Measurements from ENCODE around the gene ERMAP. TPM values are rescaled to one million over a fixed set of nuclear protein-coding genes. Genes with fewer than 3 reads are reported as not detected.

Gene ERMAP, protein sequence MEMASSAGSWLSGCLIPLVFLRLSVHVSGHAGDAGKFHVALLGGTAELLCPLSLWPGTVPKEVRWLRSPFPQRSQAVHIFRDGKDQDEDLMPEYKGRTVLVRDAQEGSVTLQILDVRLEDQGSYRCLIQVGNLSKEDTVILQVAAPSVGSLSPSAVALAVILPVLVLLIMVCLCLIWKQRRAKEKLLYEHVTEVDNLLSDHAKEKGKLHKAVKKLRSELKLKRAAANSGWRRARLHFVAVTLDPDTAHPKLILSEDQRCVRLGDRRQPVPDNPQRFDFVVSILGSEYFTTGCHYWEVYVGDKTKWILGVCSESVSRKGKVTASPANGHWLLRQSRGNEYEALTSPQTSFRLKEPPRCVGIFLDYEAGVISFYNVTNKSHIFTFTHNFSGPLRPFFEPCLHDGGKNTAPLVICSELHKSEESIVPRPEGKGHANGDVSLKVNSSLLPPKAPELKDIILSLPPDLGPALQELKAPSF
- total RNA-seq: 1 to 10 TPM; 3.1 TPM

DNA sequence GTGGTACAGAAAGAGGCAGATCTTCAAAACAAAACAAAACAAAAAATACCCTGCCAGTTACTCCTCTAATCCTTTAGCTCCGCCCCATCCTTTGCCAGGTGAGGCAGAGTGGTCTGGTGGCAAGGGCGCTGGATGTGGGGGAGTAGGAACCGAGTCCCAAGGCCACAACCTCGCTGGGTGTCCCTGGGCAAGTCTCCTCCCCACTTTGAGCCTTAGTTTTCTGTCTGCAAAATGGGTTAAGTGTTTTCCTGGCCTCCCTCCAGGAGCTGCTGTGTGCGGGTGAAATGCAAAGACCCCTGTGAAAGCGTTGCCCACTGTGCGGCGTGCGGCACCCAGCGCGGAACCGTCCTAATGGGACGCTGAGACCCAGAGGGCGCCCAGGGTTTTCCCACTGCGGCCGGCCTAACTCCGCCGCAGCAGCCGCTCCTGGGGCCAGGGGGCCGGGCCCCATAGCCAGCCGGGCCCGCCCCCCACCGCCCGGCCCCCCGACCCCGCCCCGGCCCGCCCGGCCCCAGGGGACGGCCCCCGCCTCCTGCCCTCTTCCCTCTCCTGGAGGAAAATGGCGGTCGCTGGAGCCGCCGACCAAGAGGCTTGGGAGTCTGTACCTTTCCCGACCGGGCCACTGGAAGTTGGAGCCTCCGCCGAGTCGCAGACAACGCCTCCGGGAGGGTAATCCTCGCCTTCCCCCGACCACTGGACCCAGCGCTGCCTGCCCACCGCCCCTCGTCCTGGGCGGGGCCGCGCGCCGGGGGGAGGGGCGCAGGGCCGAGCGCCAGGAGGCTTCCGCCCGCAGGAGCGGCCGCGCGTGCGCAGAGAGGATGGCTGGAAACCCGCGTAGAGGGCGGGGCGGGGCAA lies at the start of gene ERMAP, which contains the start of gene SVBP:
Gene ERMAP (plus strand): TSS at position 538 of the 855 bp plus-strand sequence. CDS start 13,327 bp downstream, outside the sequence.
Gene SVBP (minus strand): TSS at position 813 of the 855 bp plus-strand sequence. CDS start 853 bp downstream, outside the sequence.
- H3K27ac Mint-ChIP-seq: peak within 1 kb of the TSS; percentile 77
- DNase-seq: peak; percentile 95
- no peaks in the 10 kb centered on the region for H3K9me3 Mint-ChIP-seq
- intact Hi-C loops (cut with micrococcal nuclease): loop anchor here (1.0 to 5.0 kb wide), 8 partner anchors 29 to 480 kb away; partner anchors contain the start of genes C1orf50, CCDC30, CFAP57 and EBNA1BP2
- peaks cover 4% of the 10 kb centered on the region for H3K36me3 Mint-ChIP-seq (ENCODE audit: low read depth)
- H3K4me1 Mint-ChIP-seq (ENCODE audit: low read depth): peaks cover 17% of the 10 kb centered on the region
- CTCF ChIA-PET: interaction anchor here (1.0 to 1.7 kb wide), 4 partner anchors 30 to 106 kb away, joined by 3 to 5 read pairs (median 3); partner anchors contain the start of genes C1orf50, P3H1 and ZNF691
- peak within 1 kb of the TSS; percentile 76 for H3K4me3 Mint-ChIP-seq
- H3K27me3 Mint-ChIP-seq (ENCODE audit: low read depth): no peaks in the 10 kb centered on the region

DNA sequence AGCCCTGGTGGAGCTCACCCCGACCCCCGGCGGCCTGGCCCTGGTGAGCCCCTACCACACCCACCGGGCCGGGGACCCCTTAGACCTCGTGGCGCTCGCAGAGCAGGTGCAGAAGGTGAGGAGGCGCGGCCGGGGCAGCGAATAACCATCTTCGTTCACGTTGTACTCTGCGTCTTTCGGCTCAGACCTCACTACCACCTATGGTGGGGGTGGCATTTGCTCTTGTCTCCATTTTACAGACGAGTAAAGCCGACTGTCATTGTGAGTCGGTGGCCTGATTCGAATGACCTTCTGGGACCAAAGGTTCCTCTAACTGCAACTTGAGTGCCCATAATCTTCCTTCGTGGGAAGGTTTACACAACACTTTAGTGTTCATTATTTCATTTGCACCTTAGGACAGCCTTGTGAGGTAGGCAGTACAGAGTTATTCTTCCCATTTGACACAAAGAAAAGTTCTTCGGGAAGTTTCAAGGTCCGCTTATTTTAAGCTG lies 49.4 kb upstream of the ERMAP start:
- no peaks in the 10 kb centered on the region for H3K27me3 Mint-ChIP-seq (ENCODE audit: low read depth)
- DNase-seq: no peak
- H3K4me3 Mint-ChIP-seq: no peak overlapping the region
- peaks cover 12% of the 10 kb centered on the region for H3K36me3 Mint-ChIP-seq (ENCODE audit: low read depth)
- CTCF ChIA-PET: interaction anchor here (0.6 to 4.3 kb wide), 5 partner anchors 10 to 436 kb away, joined by 3 to 23 read pairs (median 7); no protein-coding TSS in a partner anchor
- peaks cover 37% of the 10 kb centered on the region for H3K4me1 Mint-ChIP-seq (ENCODE audit: low read depth)
- H3K27ac Mint-ChIP-seq: peak overlapping the region; percentile 70
- intact Hi-C loops (cut with micrococcal nuclease): loop anchor here (1.0 to 5.0 kb wide), 8 partner anchors 50 to 591 kb away; partner anchors contain the start of genes CDC20, CFAP57, EBNA1BP2 and ERMAP
- H3K9me3 Mint-ChIP-seq: no peaks in the 10 kb centered on the region

DNA sequence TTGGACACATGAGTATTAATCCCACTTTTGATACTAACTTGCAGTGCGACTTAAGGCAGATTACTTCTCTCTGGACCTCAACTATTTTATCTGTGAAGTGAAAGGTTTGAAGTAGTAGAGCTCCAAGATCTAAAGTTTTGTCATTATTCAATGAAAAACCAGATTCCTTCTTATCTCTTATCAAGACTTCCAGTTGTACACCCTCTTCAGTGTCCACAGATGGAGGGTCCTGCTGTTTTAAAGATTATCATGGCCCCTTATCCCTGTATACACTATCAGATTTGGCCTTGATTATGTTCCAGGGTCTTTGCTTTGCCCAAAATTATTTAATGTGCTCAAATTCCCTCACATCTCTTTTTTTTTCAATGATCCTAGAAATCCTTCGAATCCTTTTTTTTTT lies 48.8 kb upstream of the ERMAP start:
- DNase-seq: no peak
- CTCF ChIA-PET: interaction anchor here (0.6 to 4.3 kb wide), 5 partner anchors 10 to 437 kb away, joined by 3 to 23 read pairs (median 7); no protein-coding TSS in a partner anchor
- Mint-ChIP-seq H3K36me3 (ENCODE audit: low read depth) (peaks cover 16% of the 10 kb centered on the region), H3K27ac (no peak overlapping the region), H3K4me3 (no peak overlapping the region), H3K4me1 (ENCODE audit: low read depth) (peaks cover 40% of the 10 kb centered on the region), H3K9me3 (no peaks in the 10 kb centered on the region), H3K27me3 (ENCODE audit: low read depth) (no peaks in the 10 kb centered on the region)
- intact Hi-C loops (cut with micrococcal nuclease): loop anchor here (5.0 kb wide), 1 partner anchor 404 kb away; the partner anchor contains the start of genes CFAP57 and EBNA1BP2

DNA sequence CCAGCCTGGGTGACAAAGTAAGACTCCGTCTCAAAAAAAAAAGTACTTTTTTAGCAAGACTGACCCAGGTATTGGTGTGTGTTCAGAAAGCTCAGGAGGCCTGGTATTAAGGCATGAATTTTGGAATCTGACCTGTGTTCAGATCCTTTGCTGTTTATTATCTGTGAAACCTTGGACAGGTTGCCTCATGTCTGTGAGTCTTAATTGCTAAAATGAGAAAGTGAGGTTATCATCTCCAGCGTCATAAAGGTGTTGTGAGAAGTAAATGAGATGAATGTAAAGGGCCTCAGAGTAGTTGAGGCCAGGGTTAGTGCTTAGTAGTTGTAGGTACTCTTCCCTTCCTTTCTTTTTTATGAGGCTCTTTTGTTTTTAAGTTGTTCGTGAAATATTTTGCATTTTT lies 47.1 kb upstream of the ERMAP start:
- Mint-ChIP-seq H3K4me1 (ENCODE audit: low read depth) (peaks cover 39% of the 10 kb centered on the region), H3K27ac (no peak overlapping the region), H3K27me3 (ENCODE audit: low read depth) (no peaks in the 10 kb centered on the region), H3K9me3 (no peaks in the 10 kb centered on the region), H3K4me3 (no peak overlapping the region), H3K36me3 (ENCODE audit: low read depth) (peaks cover 19% of the 10 kb centered on the region)
- intact Hi-C loops (cut with micrococcal nuclease): loop anchor here (5.0 kb wide), 1 partner anchor 402 kb away; the partner anchor contains the start of genes CFAP57 and EBNA1BP2
- DNase-seq: no peak
- CTCF ChIA-PET: interaction anchor here (0.6 to 1.0 kb wide), 3 partner anchors 77 to 757 kb away, joined by 3 to 4 read pairs (median 3); partner anchors contain the start of gene ZNF691

DNA sequence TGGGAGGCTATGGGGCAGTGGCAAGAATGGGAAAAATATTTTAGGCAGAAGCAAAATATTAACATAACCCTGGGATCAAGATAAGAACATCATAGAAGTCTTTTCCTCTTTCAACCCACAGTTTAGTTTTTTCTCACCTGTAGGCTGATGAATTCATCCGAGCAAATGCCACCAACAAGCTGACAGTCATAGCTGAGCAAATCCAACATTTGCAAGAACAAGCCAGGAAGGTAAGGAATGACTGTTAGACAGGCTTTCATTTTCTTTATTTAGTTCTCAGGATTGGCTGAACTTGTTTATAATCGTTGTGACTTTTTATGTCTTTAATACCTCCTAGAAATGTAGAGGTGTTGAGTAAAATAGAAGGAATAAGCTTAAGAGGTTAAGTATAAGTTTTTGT lies 43.5 kb upstream of the ERMAP start:
- Mint-ChIP-seq H3K36me3 (ENCODE audit: low read depth) (peaks cover 45% of the 10 kb centered on the region), H3K4me1 (ENCODE audit: low read depth) (peaks cover 33% of the 10 kb centered on the region), H3K9me3 (no peaks in the 10 kb centered on the region), H3K4me3 (no peak overlapping the region), H3K27me3 (ENCODE audit: low read depth) (no peaks in the 10 kb centered on the region), H3K27ac (peak overlapping the region; percentile 39)
- intact Hi-C loops (cut with micrococcal nuclease): no loop called here
- DNase-seq: no peak
- CTCF ChIA-PET: interaction anchor here (1.6 kb wide), 1 partner anchor 300 kb away, joined by 4 read pairs; no protein-coding TSS in a partner anchor

DNA sequence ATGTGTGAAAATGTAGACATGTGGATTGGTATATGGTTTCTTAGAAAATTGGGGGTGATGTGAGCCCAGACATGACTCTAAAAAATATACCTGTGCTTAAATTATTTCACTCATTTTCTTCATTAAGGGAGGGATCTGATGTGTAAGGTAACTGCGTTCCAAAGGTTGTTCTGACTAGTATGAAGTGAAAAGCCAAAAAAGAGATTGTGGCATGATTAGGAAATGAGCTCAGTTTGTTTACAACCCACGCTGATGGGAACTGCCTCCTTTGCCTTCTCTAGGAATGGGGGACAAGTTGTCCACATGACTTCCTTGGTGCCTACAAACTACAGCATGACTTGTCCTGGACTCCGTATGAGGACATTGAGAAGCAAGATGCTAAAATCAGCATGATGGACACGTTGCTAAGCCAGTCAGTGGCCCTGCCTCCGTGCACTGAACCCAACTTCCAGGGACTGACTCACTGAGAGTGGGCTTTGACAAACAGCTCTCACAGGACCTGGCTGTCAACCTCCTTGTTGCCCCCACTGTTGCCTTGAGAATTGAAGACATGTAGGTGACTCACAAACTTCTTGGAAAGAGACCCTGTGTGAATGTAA lies 41.9 kb upstream of the ERMAP start:
- DNase-seq: no peak
- Mint-ChIP-seq H3K27ac (no peak overlapping the region), H3K4me3 (no peak overlapping the region), H3K27me3 (ENCODE audit: low read depth) (no peaks in the 10 kb centered on the region), H3K36me3 (ENCODE audit: low read depth) (peaks cover 35% of the 10 kb centered on the region), H3K4me1 (ENCODE audit: low read depth) (peaks cover 19% of the 10 kb centered on the region), H3K9me3 (no peaks in the 10 kb centered on the region)
- intact Hi-C loops (cut with micrococcal nuclease): no loop called here
- CTCF ChIA-PET: interaction anchor here (1.6 kb wide), 1 partner anchor 299 kb away, joined by 4 read pairs; no protein-coding TSS in a partner anchor

DNA sequence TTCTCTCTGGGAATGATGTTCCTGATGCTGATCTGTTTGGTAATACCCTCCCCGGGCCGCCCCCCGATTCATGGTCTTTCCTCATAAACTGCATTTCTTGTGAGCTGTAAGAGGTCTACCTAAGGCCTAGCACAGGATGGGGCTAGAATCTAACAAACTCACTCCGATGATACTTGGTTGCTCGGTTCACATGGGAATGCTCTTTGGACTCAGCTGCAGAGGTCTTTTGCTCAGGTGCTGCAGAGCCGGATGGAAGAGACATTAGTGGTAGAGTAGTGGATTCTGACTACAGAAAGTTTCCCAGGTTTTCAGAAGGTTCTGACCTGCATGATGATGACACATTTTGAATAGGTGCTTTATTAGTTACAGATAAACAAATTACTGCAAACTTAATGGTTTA lies 40.4 kb upstream of the ERMAP start:
- no peak for DNase-seq
- peaks cover 12% of the 10 kb centered on the region for H3K4me1 Mint-ChIP-seq (ENCODE audit: low read depth)
- H3K9me3 Mint-ChIP-seq: no peaks in the 10 kb centered on the region
- no peak overlapping the region for H3K27ac Mint-ChIP-seq
- no peak overlapping the region for H3K4me3 Mint-ChIP-seq
- CTCF ChIA-PET: interaction anchor here (0.7 to 3.9 kb wide), 4 partner anchors 9 to 297 kb away, joined by 3 to 32 read pairs (median 13); partner anchors contain the start of genes C1orf50 and P3H1
- intact Hi-C loops (cut with micrococcal nuclease): no loop called here
- no peaks in the 10 kb centered on the region for H3K27me3 Mint-ChIP-seq (ENCODE audit: low read depth)
- H3K36me3 Mint-ChIP-seq (ENCODE audit: low read depth): peaks cover 40% of the 10 kb centered on the region

DNA sequence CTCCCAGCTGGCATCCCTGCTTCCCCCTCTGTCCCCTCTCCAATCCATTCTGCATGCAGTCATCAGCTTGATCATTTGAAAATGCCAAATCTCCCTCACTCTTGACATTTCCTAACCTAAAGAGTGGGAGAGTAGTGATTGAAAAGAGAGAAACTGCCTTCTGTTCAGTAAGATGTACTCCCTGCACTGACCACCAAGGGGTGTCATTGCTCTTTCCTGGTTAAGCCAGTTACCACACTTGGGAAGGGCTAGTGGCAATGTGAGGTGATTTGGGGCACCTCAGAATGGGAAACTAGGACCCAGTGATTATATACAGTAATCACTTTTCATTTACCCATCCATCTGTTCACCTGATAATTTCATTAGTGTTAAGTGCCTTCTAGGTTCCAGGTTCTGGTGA lies 39.1 kb upstream of the ERMAP start:
- DNase-seq: peak; percentile 61
- Mint-ChIP-seq H3K9me3 (no peaks in the 10 kb centered on the region), H3K4me1 (ENCODE audit: low read depth) (peaks cover 6% of the 10 kb centered on the region), H3K36me3 (ENCODE audit: low read depth) (peaks cover 44% of the 10 kb centered on the region), H3K27ac (no peak overlapping the region), H3K27me3 (ENCODE audit: low read depth) (no peaks in the 10 kb centered on the region), H3K4me3 (no peak overlapping the region)
- CTCF ChIA-PET: interaction anchor here (0.6 to 3.9 kb wide), 13 partner anchors 11 to 296 kb away, joined by 3 to 32 read pairs (median 4); partner anchors contain the start of genes C1orf50, P3H1 and ZNF691
- intact Hi-C loops (cut with micrococcal nuclease): loop anchor here (1.0 kb wide), 2 partner anchors 135 to 295 kb away; no protein-coding TSS in a partner anchor

DNA sequence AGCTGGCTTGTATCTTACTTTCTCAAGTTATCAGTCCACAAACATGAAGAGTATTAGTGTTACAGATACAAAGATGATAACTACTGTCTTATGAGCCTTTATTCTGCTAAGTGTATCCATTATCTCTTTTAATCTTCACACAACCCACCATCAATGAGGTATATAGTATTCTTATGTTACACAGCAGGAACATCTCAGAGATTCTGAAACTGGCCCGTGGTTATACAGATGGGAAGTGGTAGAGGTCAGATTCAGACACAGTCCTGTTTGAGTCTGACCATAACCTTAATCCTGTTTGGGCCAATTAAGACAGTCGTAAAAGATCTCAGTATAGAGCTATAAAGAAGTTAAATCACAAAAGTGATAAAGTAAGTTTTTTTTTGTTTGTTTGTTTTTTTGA lies 37.2 kb upstream of the ERMAP start:
- Mint-ChIP-seq H3K4me1 (ENCODE audit: low read depth) (no peaks in the 10 kb centered on the region), H3K9me3 (no peaks in the 10 kb centered on the region), H3K27ac (no peak overlapping the region), H3K36me3 (ENCODE audit: low read depth) (peaks cover 41% of the 10 kb centered on the region), H3K27me3 (ENCODE audit: low read depth) (no peaks in the 10 kb centered on the region), H3K4me3 (no peak overlapping the region)
- DNase-seq: no peak
- intact Hi-C loops (cut with micrococcal nuclease): no loop called here
- CTCF ChIA-PET: interaction anchor here (0.7 to 3.9 kb wide), 5 partner anchors 13 to 294 kb away, joined by 3 to 23 read pairs (median 5); partner anchors contain the start of genes C1orf50 and P3H1

DNA sequence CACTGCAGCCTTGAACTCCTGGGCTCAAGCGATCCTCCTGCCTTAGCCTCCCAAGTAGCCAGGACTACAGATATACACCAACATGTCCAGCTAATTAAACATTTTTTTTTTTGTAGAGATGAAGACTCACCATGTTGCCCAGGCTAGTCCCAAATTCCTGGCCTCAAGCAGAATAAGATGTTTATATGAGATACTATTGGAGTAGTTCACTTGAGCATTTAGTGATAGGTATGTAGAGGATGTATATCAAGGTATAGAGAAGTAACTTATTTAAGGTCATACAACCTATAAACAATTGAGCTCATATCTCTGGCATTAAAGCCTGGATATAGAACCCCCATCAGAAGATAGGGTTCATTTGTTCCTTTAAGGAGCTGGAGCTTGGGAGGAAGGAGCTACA lies 36.7 kb upstream of the ERMAP start:
- Mint-ChIP-seq H3K27me3 (ENCODE audit: low read depth) (no peaks in the 10 kb centered on the region), H3K4me1 (ENCODE audit: low read depth) (peaks cover under 1% of the 10 kb centered on the region), H3K4me3 (no peak overlapping the region), H3K36me3 (ENCODE audit: low read depth) (peaks cover 37% of the 10 kb centered on the region), H3K27ac (no peak overlapping the region), H3K9me3 (no peaks in the 10 kb centered on the region)
- no peak for DNase-seq
- intact Hi-C loops (cut with micrococcal nuclease): no loop called here
- CTCF ChIA-PET: interaction anchor here (0.6 to 1.6 kb wide), 6 partner anchors 14 to 293 kb away, joined by 3 to 12 read pairs (median 5); partner anchors contain the start of gene P3H1

DNA sequence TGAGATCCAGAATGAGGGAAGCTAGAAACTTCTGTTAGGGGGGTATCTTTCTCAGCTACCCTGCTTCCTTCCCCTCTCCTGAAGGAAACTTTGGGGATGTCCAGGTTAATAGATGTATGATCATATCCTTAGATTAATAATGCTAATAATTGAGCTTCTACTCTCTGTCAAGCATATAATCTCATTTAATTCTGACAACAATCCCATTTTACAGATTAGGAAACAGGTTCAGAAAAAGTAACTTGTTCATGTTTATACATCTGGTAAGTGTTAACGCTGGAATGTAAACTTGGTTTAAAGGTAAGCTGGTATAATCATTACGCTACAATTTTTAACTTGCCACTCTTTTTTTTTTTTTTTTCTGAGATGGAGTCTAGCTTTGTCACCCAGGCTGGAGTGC lies 33.8 kb upstream of the ERMAP start:
- H3K9me3 Mint-ChIP-seq: no peaks in the 10 kb centered on the region
- DNase-seq: no peak
- H3K27me3 Mint-ChIP-seq (ENCODE audit: low read depth): no peaks in the 10 kb centered on the region
- CTCF ChIA-PET: interaction anchor here (0.7 to 1.1 kb wide), 3 partner anchors 17 to 534 kb away, joined by 3 to 4 read pairs (median 3); no protein-coding TSS in a partner anchor
- peaks cover 15% of the 10 kb centered on the region for H3K36me3 Mint-ChIP-seq (ENCODE audit: low read depth)
- H3K4me3 Mint-ChIP-seq: no peak overlapping the region
- intact Hi-C loops (cut with micrococcal nuclease): no loop called here
- H3K4me1 Mint-ChIP-seq (ENCODE audit: low read depth): peaks cover 13% of the 10 kb centered on the region
- H3K27ac Mint-ChIP-seq: no peak overlapping the region

Measured in activated naive CD4-positive, alpha-beta T cell treated with anti-CD3 and anti-CD28 coated beads for 36 hours (primary cell).